IMR-90 (cell line): Measurements from ENCODE around the gene CCDC194. TPM values are rescaled to one million over a fixed set of nuclear protein-coding genes. Genes with fewer than 3 reads are reported as not detected.

Experiments used
- ATAC-seq: fragments of 200-7000 bp; cut with Tn5 transposase; 2 replicates; pipeline ENCODE4 v1.9.1; 2020; ENCODE audit warnings: low read depth, mild to moderate bottlenecking, moderate library complexity
- BruUV-seq: library from RNA; stranded (reverse); fragments of 400-500 nt; replicated peaks from 2 replicates; lab custom pipeline; 2021; lab: Mats Ljungman, UMichigan
- CTCF ChIA-PET: fragments of 300-600 bp; formaldehyde crosslinking; extraction: SDS; loops from one replicate; lab custom pipeline; 2021; ENCODE audit warnings: antibody characterized with exemption; lab: Yijun Ruan, JAX
- POLR2A ChIA-PET: fragments of 300-600 bp; sonication (Branson Sonifier 250); formaldehyde crosslinking; loops from one replicate; lab custom pipeline; 2022; ENCODE audit warnings: antibody characterized with exemption; ENCODE audit not compliant: unreplicated experiment; lab: Charles Lee
- DNase-seq: peaks from one replicate; pipeline ENCODE4 v3.0.0; 2013
- H2AFZ ChIP-seq: replicated peaks from 2 replicates; pipeline ENCODE3; 2013; ENCODE audit warnings: low read length, mild to moderate bottlenecking; ENCODE audit not compliant: poor library complexity
- H2AK5ac ChIP-seq: 2 replicates; pipeline ENCODE4 v1.6.1; 2013; ENCODE audit warnings: low read depth, low read length, inconsistent platforms
- H2AK9ac ChIP-seq: replicated peaks from 2 replicates; pipeline ENCODE3; 2013; ENCODE audit warnings: mild to moderate bottlenecking, low read depth, low read length, moderate library complexity; ENCODE audit not compliant: poor library complexity
- H2BK120ac ChIP-seq: 2 replicates; pipeline ENCODE4 v1.6.1; 2013; ENCODE audit warnings: low read depth, low read length, inconsistent platforms
- H2BK15ac ChIP-seq: 3 replicates; pipeline ENCODE4 v1.6.1; 2013; ENCODE audit warnings: low read depth, low read length, inconsistent platforms
- H2BK20ac ChIP-seq: 2 replicates; pipeline ENCODE4 v1.6.1; 2013; ENCODE audit warnings: low read depth, mild to moderate bottlenecking, inconsistent platforms, low read length, moderate library complexity
- H2BK5ac ChIP-seq: 2 replicates; pipeline ENCODE4 v1.6.1; 2013; ENCODE audit warnings: mild to moderate bottlenecking, low read depth, low read length, inconsistent platforms; ENCODE audit not compliant: poor library complexity, severe bottlenecking
- H3K14ac ChIP-seq: replicated peaks from 2 replicates; pipeline ENCODE4 v1.6.1; 2013; ENCODE audit warnings: low read depth, low read length, inconsistent platforms
- H3K18ac ChIP-seq: 2 replicates; pipeline ENCODE4 v1.6.1; 2013; ENCODE audit warnings: low read depth, low read length, control low read depth
- H3K23ac ChIP-seq: 2 replicates; pipeline ENCODE4 v1.6.1; 2013; ENCODE audit warnings: low read depth, low read length, inconsistent platforms
- H3K27ac ChIP-seq: 2 replicates; pipeline ENCODE4 v1.5.1; 2013; ENCODE audit warnings: mild to moderate bottlenecking, control low read depth, low read length; ENCODE audit not compliant: insufficient read depth
- H3K27me3 ChIP-seq: 2 replicates; pipeline ENCODE4 v1.6.1; 2013; ENCODE audit warnings: low read length; ENCODE audit not compliant: control insufficient read depth, insufficient read depth
- H3K36me3 ChIP-seq: 2 replicates; pipeline ENCODE4 v1.6.1; 2013; ENCODE audit warnings: low read length, mixed read lengths; ENCODE audit not compliant: control insufficient read depth, insufficient read depth
- H3K4ac ChIP-seq: 2 replicates; pipeline ENCODE4 v1.6.1; 2013; ENCODE audit warnings: low read depth, low read length, inconsistent platforms
- H3K4me1 ChIP-seq: 2 replicates; pipeline ENCODE4 v1.6.1; 2013; ENCODE audit warnings: low read length, mixed read lengths; ENCODE audit not compliant: control insufficient read depth, insufficient read depth
- H3K4me2 ChIP-seq: 2 replicates; pipeline ENCODE4 v1.6.1; 2013; ENCODE audit warnings: low read depth, mild to moderate bottlenecking, control low read depth, low read length, moderate library complexity
- H3K4me3 ChIP-seq: 2 replicates; pipeline ENCODE4 v1.5.1; 2013; ENCODE audit warnings: low read depth, mild to moderate bottlenecking, control low read depth, low read length, moderate library complexity; ENCODE audit not compliant: insufficient read depth
- H3K56ac ChIP-seq: 2 replicates; pipeline ENCODE4 v1.6.1; 2013; ENCODE audit warnings: low read length, inconsistent platforms; ENCODE audit not compliant: insufficient read depth; ENCODE audit errors: extremely low read depth
- H3K79me1 ChIP-seq, 2 experiments: 2 replicates each; pipeline ENCODE4 v1.6.1; 2013; ENCODE audit warnings: low read length in 2 of 2, inconsistent platforms in 1 of 2, low read depth in 1 of 2
- H3K9ac ChIP-seq: 2 replicates; pipeline ENCODE4 v1.6.1; 2013; ENCODE audit warnings: low read depth, low read length, control low read depth
- H3K9me1 ChIP-seq: 2 replicates; pipeline ENCODE4 v1.6.1; 2013; ENCODE audit warnings: low read length, inconsistent platforms; ENCODE audit not compliant: insufficient read depth
- H3K9me3 ChIP-seq: 2 replicates; pipeline ENCODE4 v1.6.1; 2013; ENCODE audit warnings: low read length; ENCODE audit not compliant: control insufficient read depth, insufficient read depth
- H4K20me1 ChIP-seq: 2 replicates; pipeline ENCODE4 v1.6.1; 2013; ENCODE audit warnings: low read length, inconsistent platforms; ENCODE audit not compliant: insufficient read depth
- H4K5ac ChIP-seq: 2 replicates; pipeline ENCODE4 v1.6.1; 2013; ENCODE audit warnings: mild to moderate bottlenecking, low read depth, low read length, control low read depth
- H4K8ac ChIP-seq, 2 experiments: 2 replicates each; pipeline ENCODE4 v1.6.1; 2013; ENCODE audit warnings: low read depth in 2 of 2, low read length in 2 of 2, control low read depth in 1 of 2, inconsistent platforms in 1 of 2
- H4K91ac ChIP-seq: 2 replicates; pipeline ENCODE4 v1.6.1; 2013; ENCODE audit warnings: low read depth, low read length, inconsistent platforms; ENCODE audit not compliant: insufficient read depth
- BHLHE40 ChIP-seq: fragments of 150-350 bp; IDR thresholded peaks from 2 replicates; pipeline ENCODE4 v1.6.1; 2016; ENCODE audit warnings: mild to moderate bottlenecking, low read depth, low read length
- CEBPB ChIP-seq: IDR thresholded peaks from 2 replicates; pipeline ENCODE4 v1.6.1; 2012; ENCODE audit warnings: low read depth, low read length, improper control_type of control experiment
- CHD1 ChIP-seq: IDR thresholded peaks from 2 replicates; pipeline ENCODE4 v1.6.1; 2012; ENCODE audit warnings: low read depth, low read length, improper control_type of control experiment
- FOS ChIP-seq: fragments of 150-350 bp; IDR thresholded peaks from 2 replicates; pipeline ENCODE4 v1.6.1; 2016; ENCODE audit warnings: low read depth, low read length
- MAFK ChIP-seq: IDR thresholded peaks from 2 replicates; pipeline ENCODE4 v1.6.1; 2012; ENCODE audit warnings: low read depth, low read length, improper control_type of control experiment
- MAZ ChIP-seq: IDR thresholded peaks from 2 replicates; pipeline ENCODE4 v1.6.1; 2012; ENCODE audit warnings: low read depth, mild to moderate bottlenecking, low read length, improper control_type of control experiment, moderate library complexity, borderline replicate concordance
- MXI1 ChIP-seq: IDR thresholded peaks from 2 replicates; pipeline ENCODE4 v1.6.1; 2012; ENCODE audit warnings: low read depth, mild to moderate bottlenecking, low read length, moderate library complexity, borderline replicate concordance
- NFE2L2 ChIP-seq: fragments of 150-350 bp; IDR thresholded peaks from 2 replicates; pipeline ENCODE4 v1.6.1; 2016; ENCODE audit warnings: low read depth, mild to moderate bottlenecking, low read length
- POLR2A ChIP-seq: IDR thresholded peaks from 2 replicates; pipeline ENCODE4 v1.6.1; 2012; ENCODE audit warnings: mild to moderate bottlenecking, low read depth, low read length
- RAD21 ChIP-seq: IDR thresholded peaks from 2 replicates; pipeline ENCODE4 v1.6.1; 2012; ENCODE audit warnings: low read length, improper control_type of control experiment
- RCOR1 ChIP-seq: IDR thresholded peaks from 2 replicates; pipeline ENCODE4 v1.6.1; 2012; ENCODE audit warnings: mild to moderate bottlenecking, low read length, improper control_type of control experiment; ENCODE audit not compliant: insufficient replicate concordance
- RFX5 ChIP-seq: IDR thresholded peaks from 2 replicates; pipeline ENCODE4 v1.8.0; 2012; ENCODE audit warnings: low read depth, mild to moderate bottlenecking, low read length, moderate library complexity
- SMC3 ChIP-seq: fragments of 150-350 bp; IDR thresholded peaks from 2 replicates; pipeline ENCODE4 v1.6.1; 2016; ENCODE audit warnings: low read depth, mild to moderate bottlenecking, antibody characterized with exemption, low read length, moderate library complexity
- WGBS, 2 experiments: methylation state at CpG; one replicate each; pipeline versions ENCODE4 v1.1.5 to v1.1.7; 2013; ENCODE audit warnings: missing lambda C conversion rate in 2 of 2; ENCODE audit not compliant: insufficient read length in 1 of 2; ENCODE audit errors: extremely low coverage in 2 of 2; 5-methylcytosine and 5-hydroxymethylcytosine counted together
- dilution Hi-C: fragments of 300-500 bp; cut with HindIII; formaldehyde crosslinking; loops from one replicate; pipeline ENCODE4 v1.14.3; 2018; ENCODE audit warnings: low sequenced_read_pairs; ENCODE audit not compliant: unreplicated experiment
- in situ Hi-C: fragments of 300-500 bp; cut with MboI; formaldehyde crosslinking; loops from 3 replicates; pipeline ENCODE4 v1.14.3; 2019; ENCODE audit warnings: low sequenced_read_pairs, inconsistent platforms, mixed read lengths
- intact Hi-C: fragments of 100-400 bp; cut with micrococcal nuclease; formaldehyde crosslinking; loops from 2 replicates; pipeline ENCODE4 v1.10.0; 2022
- polyA plus RNA-seq, 3 experiments: library from polyadenylated mRNA; depleted of rRNA; stranded (reverse); fragments of >200 nt; gene quantifications; 2 replicates each; pipeline ENCODE4 v1.2.3, GENCODE V29; 2012; ENCODE audit warnings: low replicate concordance in 1 of 3
- total RNA-seq: library from RNA; depleted of rRNA; stranded (reverse); fragments of >200 nt; gene quantifications from 2 replicates; pipeline ENCODE4 v1.2.3, GENCODE V29; 2012
- TF ChIP-seq, protein P1 (sequence below): fragments of 150-350 bp; IDR thresholded peaks from 2 replicates; pipeline ENCODE4 v1.6.1; 2017; ENCODE audit warnings: mild to moderate bottlenecking, antibody characterized with exemption, low read length, low read depth
- TF ChIP-seq, protein P2 (sequence below): conservative IDR thresholded peaks from 2 replicates; pipeline ENCODE4 v1.5.1; 2012; ENCODE audit warnings: mild to moderate bottlenecking, low read depth, low read length, improper control_type of control experiment
- TF ChIP-seq, protein P3 (sequence below): fragments of 150-350 bp; IDR thresholded peaks from 2 replicates; pipeline ENCODE4 v1.6.1; 2016; ENCODE audit warnings: low read depth, mild to moderate bottlenecking, low read length, moderate library complexity, borderline replicate concordance

CCDC194 gene
- total and polyA plus RNA-seq, 2 of the 4 experiments (the other 2 are of a cell fraction): not detected

DNA sequence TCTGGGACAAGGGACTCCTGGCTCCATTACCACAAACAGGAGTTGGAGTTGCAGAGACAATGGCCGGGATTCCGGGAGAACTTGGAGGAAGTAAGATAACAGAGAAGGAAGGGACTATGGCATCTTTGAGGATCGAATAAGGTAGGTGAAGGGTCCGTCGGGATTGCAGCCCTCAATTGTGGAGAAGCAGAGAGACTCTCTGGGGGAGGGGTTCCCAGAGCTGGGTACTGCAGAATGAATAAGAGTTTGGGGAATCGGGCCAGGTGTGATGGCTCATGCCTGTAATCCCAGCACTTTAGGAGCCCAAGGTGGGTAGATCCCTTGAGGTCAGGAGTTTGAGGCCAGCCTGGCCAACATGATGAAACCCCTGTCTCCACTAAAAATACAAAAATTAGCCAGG is 7.6 kb upstream of the CCDC194 start:
- no peak for TF ChIP-seq CHD1
- TF ChIP-seq MAZ: no peak
- TF ChIP-seq POLR2A: no peak
- no peak for TF ChIP-seq MAFK
- no peak for TF ChIP-seq SMC3
- TF ChIP-seq, protein P1, sequence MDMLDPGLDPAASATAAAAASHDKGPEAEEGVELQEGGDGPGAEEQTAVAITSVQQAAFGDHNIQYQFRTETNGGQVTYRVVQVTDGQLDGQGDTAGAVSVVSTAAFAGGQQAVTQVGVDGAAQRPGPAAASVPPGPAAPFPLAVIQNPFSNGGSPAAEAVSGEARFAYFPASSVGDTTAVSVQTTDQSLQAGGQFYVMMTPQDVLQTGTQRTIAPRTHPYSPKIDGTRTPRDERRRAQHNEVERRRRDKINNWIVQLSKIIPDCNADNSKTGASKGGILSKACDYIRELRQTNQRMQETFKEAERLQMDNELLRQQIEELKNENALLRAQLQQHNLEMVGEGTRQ: no peak
- TF ChIP-seq FOS: no peak
- no peak for TF ChIP-seq CEBPB
- TF ChIP-seq NFE2L2: no peak
- no peak for TF ChIP-seq RFX5
- no peak for TF ChIP-seq RCOR1
- no peak for TF ChIP-seq RAD21
- TF ChIP-seq, protein P2, sequence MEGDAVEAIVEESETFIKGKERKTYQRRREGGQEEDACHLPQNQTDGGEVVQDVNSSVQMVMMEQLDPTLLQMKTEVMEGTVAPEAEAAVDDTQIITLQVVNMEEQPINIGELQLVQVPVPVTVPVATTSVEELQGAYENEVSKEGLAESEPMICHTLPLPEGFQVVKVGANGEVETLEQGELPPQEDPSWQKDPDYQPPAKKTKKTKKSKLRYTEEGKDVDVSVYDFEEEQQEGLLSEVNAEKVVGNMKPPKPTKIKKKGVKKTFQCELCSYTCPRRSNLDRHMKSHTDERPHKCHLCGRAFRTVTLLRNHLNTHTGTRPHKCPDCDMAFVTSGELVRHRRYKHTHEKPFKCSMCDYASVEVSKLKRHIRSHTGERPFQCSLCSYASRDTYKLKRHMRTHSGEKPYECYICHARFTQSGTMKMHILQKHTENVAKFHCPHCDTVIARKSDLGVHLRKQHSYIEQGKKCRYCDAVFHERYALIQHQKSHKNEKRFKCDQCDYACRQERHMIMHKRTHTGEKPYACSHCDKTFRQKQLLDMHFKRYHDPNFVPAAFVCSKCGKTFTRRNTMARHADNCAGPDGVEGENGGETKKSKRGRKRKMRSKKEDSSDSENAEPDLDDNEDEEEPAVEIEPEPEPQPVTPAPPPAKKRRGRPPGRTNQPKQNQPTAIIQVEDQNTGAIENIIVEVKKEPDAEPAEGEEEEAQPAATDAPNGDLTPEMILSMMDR: no peak
- no peak for TF ChIP-seq BHLHE40
- no peak for TF ChIP-seq MXI1
- TF ChIP-seq, protein P3, sequence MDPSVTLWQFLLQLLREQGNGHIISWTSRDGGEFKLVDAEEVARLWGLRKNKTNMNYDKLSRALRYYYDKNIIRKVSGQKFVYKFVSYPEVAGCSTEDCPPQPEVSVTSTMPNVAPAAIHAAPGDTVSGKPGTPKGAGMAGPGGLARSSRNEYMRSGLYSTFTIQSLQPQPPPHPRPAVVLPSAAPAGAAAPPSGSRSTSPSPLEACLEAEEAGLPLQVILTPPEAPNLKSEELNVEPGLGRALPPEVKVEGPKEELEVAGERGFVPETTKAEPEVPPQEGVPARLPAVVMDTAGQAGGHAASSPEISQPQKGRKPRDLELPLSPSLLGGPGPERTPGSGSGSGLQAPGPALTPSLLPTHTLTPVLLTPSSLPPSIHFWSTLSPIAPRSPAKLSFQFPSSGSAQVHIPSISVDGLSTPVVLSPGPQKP: no peak
- H3K4me3 ChIP-seq: no peak overlapping the region
- H3K79me1 ChIP-seq: no peaks in the 10 kb centered on the region
- no TSS peak for BruUV-seq
- no peak overlapping the region for H3K14ac ChIP-seq
- no peaks in the 10 kb centered on the region for H4K20me1 ChIP-seq
- H3K56ac ChIP-seq: no peak overlapping the region
- H3K36me3 ChIP-seq: no peaks in the 10 kb centered on the region
- H4K91ac ChIP-seq: no peak overlapping the region
- H3K4me1 ChIP-seq: no peaks in the 10 kb centered on the region
- no peaks in the 10 kb centered on the region for H3K27me3 ChIP-seq
- H3K9ac ChIP-seq: no peak overlapping the region
- H3K23ac ChIP-seq: no peak overlapping the region
- H3K9me1 ChIP-seq: peaks cover 2% of the 10 kb centered on the region; the same call in 1 of the 2 replicates
- H4K8ac ChIP-seq: no peak overlapping the region
- ChIA-PET CTCF (no interaction called here), POLR2A (no interaction called here)
- H2AK9ac ChIP-seq: no peak overlapping the region
- no peak overlapping the region for H3K4ac ChIP-seq
- intact Hi-C loops (no loop called here), in situ Hi-C loops (no loop called here), dilution Hi-C loops (no loop called here)
- H2BK20ac ChIP-seq: no peak overlapping the region
- H2BK5ac ChIP-seq: no peak overlapping the region
- H3K4me2 ChIP-seq: no peak overlapping the region
- no peak overlapping the region for H2AK5ac ChIP-seq
- 87% methylated on average over 3 of the region's 6 CpGs; no CpG with 5 or more reads in 1 of the 2 experiments for WGBS, 2 experiments
- H3K18ac ChIP-seq: no peak overlapping the region
- H2BK120ac ChIP-seq: no peak overlapping the region
- H2BK15ac ChIP-seq: no peak overlapping the region
- DNase-seq (no peak), ATAC-seq (no peak)
- no peaks in the 10 kb centered on the region for H3K9me3 ChIP-seq
- no peak overlapping the region for H3K27ac ChIP-seq
- no peak overlapping the region for H4K5ac ChIP-seq
- H2AFZ ChIP-seq: no peak overlapping the region
